Endodermal cell (in vitro differentiated cells): ENCODE data around the gene KRT1. TPM values are rescaled to one million over a fixed set of nuclear protein-coding genes. Genes with fewer than 3 reads are reported as not detected.
A peak's percentile ranks its signal among the peaks of the same experiment; 100 is the strongest.

Source experiments
- DNase-seq: peaks from one replicate; pipeline ENCODE4 v3.0.0-alpha.2; 2017
- H3K27ac ChIP-seq: 2 replicates; pipeline ENCODE4 v1.5.1; 2013; ENCODE audit warnings: mild to moderate bottlenecking, low read depth, low read length, moderate library complexity
- H3K27me3 ChIP-seq: 2 replicates; pipeline ENCODE4 v1.6.1; 2013; ENCODE audit warnings: mild to moderate bottlenecking, low read length, moderate library complexity; ENCODE audit not compliant: insufficient read depth, control insufficient read depth, poor library complexity, severe bottlenecking
- H3K36me3 ChIP-seq: 2 replicates; pipeline ENCODE4 v1.7.0; 2013; ENCODE audit warnings: mild to moderate bottlenecking, low read length, moderate library complexity; ENCODE audit not compliant: control insufficient read depth, insufficient read depth
- H3K4me1 ChIP-seq: one replicate; pipeline ENCODE4 v1.7.0; 2013; ENCODE audit warnings: low read length; ENCODE audit not compliant: control insufficient read depth, insufficient read depth
- H3K4me3 ChIP-seq: 2 replicates; pipeline ENCODE4 v1.5.1; 2013; ENCODE audit warnings: mild to moderate bottlenecking, low read length, moderate library complexity
- H3K9ac ChIP-seq: 2 replicates; pipeline ENCODE4 v1.6.1; 2013; ENCODE audit warnings: mild to moderate bottlenecking, low read length, moderate library complexity; ENCODE audit not compliant: poor library complexity, severe bottlenecking; ENCODE audit errors: extremely low read depth
- H3K9me3 ChIP-seq: 2 replicates; pipeline ENCODE4 v1.6.1; 2013; ENCODE audit warnings: mild to moderate bottlenecking, low read length, moderate library complexity; ENCODE audit not compliant: control insufficient read depth
- H3K27ac Mint-ChIP-seq: 2 replicates; pipeline ENCODE4 v1.8.0; 2020; ENCODE audit warnings: mixed read lengths
- H3K27me3 Mint-ChIP-seq: 2 replicates; pipeline ENCODE4 v1.8.0; 2021; ENCODE audit warnings: mild to moderate bottlenecking, mixed read lengths; ENCODE audit not compliant: insufficient read depth
- H3K36me3 Mint-ChIP-seq: 2 replicates; pipeline ENCODE4 v1.8.0; 2020; ENCODE audit warnings: low read depth, mixed read lengths
- H3K4me1 Mint-ChIP-seq: 2 replicates; pipeline ENCODE4 v1.8.0; 2020; ENCODE audit warnings: mixed read lengths
- H3K4me3 Mint-ChIP-seq: 2 replicates; pipeline ENCODE4 v1.8.0; 2020; ENCODE audit warnings: mild to moderate bottlenecking, moderate library complexity, mixed read lengths
- H3K9me3 Mint-ChIP-seq: 2 replicates; pipeline ENCODE4 v1.8.0; 2020; ENCODE audit warnings: mild to moderate bottlenecking, mixed read lengths
- WGBS, 2 experiments: methylation state at CpG; one replicate each; pipeline versions ENCODE4 v1.1.5 to v1.1.7; 2013; ENCODE audit warnings: missing lambda C conversion rate in 2 of 2, mixed read lengths in 1 of 2; ENCODE audit not compliant: insufficient coverage in 1 of 2, insufficient read length in 1 of 2; 5-methylcytosine and 5-hydroxymethylcytosine counted together
- total RNA-seq, 2 donors: library from RNA; stranded (reverse); fragmentation: NEBNext Ultra II Directional in 1 of 2; extraction: Animal tissue kit (Norgen Biotek cat#: 25700) in 1 of 2; gene quantifications; 2 replicates in 1 of 2; 3 replicates in 1 of 2; pipeline ENCODE4 v1.2.1, GENCODE V29; 2021
- TF ChIP-seq, protein P1 (sequence below): fragments of 200-600 bp; sonication (generic); conservative IDR thresholded peaks from 2 replicates; pipeline ENCODE4 v1.5.0; 2021; ENCODE audit warnings: antibody characterized with exemption, mild to moderate bottlenecking

The KRT1 gene
- total RNA-seq, 2 donors from 2014 or later: not detected

DNA sequence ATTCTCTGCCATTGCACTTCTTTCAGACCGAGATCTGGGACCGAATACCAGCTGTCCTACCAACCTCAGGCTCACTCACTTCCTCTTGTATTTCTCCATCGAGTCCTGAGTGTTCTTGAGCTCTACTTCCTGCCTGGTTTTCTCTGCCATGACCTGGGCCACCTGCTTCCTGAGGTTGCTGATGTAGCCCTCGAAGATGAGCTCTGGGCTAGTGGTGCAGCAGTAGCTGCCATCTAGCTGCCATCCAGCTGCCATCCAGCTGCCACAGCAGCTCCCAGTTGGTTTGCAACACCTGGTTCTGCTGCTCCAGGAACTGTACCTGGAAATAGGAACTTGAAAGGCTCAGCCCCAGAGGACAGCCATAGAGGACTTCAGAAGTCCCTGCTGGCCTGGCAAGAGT, 46.8 kb downstream of the KRT1 start:
- H3K9me3 Mint-ChIP-seq: no peaks in the 10 kb centered on the region
- peaks cover 41% of the 10 kb centered on the region for H3K27me3 Mint-ChIP-seq
- WGBS, 2 experiments: 88 to 94% methylated on average over 4 of the region's 4 CpGs
- H3K36me3 Mint-ChIP-seq: no peaks in the 10 kb centered on the region
- H3K27ac Mint-ChIP-seq: no peak overlapping the region
- TF ChIP-seq, protein P1, sequence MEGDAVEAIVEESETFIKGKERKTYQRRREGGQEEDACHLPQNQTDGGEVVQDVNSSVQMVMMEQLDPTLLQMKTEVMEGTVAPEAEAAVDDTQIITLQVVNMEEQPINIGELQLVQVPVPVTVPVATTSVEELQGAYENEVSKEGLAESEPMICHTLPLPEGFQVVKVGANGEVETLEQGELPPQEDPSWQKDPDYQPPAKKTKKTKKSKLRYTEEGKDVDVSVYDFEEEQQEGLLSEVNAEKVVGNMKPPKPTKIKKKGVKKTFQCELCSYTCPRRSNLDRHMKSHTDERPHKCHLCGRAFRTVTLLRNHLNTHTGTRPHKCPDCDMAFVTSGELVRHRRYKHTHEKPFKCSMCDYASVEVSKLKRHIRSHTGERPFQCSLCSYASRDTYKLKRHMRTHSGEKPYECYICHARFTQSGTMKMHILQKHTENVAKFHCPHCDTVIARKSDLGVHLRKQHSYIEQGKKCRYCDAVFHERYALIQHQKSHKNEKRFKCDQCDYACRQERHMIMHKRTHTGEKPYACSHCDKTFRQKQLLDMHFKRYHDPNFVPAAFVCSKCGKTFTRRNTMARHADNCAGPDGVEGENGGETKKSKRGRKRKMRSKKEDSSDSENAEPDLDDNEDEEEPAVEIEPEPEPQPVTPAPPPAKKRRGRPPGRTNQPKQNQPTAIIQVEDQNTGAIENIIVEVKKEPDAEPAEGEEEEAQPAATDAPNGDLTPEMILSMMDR: no peak
- DNase-seq: peak; percentile 33
- Histone ChIP-seq H3K27me3 (peaks cover 34% of the 10 kb centered on the region), H3K4me1 (no peaks in the 10 kb centered on the region), H3K9ac (no peak overlapping the region), H3K36me3 (no peaks in the 10 kb centered on the region), H3K27ac (no peak overlapping the region), H3K9me3 (no peaks in the 10 kb centered on the region), H3K4me3 (no peak overlapping the region)
- no peak overlapping the region for H3K4me3 Mint-ChIP-seq
- H3K4me1 Mint-ChIP-seq: peaks cover 6% of the 10 kb centered on the region

DNA sequence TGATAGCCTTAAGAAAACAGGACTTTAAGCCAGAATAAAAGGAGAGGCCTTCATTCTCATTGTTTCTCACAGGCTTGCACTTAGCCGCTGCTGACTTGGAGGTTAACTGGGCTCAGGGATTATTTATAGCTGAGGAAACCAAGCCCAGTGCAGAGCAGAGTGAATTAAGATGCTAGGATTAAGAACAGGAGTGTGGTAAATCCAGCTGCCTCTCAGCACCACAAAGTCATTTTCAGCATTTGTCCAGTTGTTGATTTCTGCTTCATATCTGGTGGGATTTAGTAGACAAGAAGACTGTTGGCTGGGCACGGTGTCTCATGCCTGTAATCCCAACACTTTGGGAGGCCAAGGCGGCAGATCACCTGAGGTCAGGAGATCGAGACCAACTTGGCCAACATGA, 47.6 kb downstream of the KRT1 start:
- no peak overlapping the region for H3K4me3 Mint-ChIP-seq
- H3K27me3 Mint-ChIP-seq: peaks cover 41% of the 10 kb centered on the region
- no peak overlapping the region for H3K27ac ChIP-seq
- no peaks in the 10 kb centered on the region for H3K4me1 ChIP-seq
- no peaks in the 10 kb centered on the region for H3K36me3 Mint-ChIP-seq
- no peak overlapping the region for H3K4me3 ChIP-seq
- H3K4me1 Mint-ChIP-seq: peaks cover 6% of the 10 kb centered on the region
- no peaks in the 10 kb centered on the region for H3K36me3 ChIP-seq
- DNase-seq: no peak
- H3K9ac ChIP-seq: no peak overlapping the region
- TF ChIP-seq, protein P1: no peak
- H3K9me3 Mint-ChIP-seq: no peaks in the 10 kb centered on the region
- H3K27ac Mint-ChIP-seq: no peak overlapping the region
- whole genome bisulfite sequencing, 2 experiments: 93 to 96% methylated on average over 4 of the region's 4 CpGs
- peaks cover 32% of the 10 kb centered on the region for H3K27me3 ChIP-seq
- H3K9me3 ChIP-seq: no peaks in the 10 kb centered on the region

DNA sequence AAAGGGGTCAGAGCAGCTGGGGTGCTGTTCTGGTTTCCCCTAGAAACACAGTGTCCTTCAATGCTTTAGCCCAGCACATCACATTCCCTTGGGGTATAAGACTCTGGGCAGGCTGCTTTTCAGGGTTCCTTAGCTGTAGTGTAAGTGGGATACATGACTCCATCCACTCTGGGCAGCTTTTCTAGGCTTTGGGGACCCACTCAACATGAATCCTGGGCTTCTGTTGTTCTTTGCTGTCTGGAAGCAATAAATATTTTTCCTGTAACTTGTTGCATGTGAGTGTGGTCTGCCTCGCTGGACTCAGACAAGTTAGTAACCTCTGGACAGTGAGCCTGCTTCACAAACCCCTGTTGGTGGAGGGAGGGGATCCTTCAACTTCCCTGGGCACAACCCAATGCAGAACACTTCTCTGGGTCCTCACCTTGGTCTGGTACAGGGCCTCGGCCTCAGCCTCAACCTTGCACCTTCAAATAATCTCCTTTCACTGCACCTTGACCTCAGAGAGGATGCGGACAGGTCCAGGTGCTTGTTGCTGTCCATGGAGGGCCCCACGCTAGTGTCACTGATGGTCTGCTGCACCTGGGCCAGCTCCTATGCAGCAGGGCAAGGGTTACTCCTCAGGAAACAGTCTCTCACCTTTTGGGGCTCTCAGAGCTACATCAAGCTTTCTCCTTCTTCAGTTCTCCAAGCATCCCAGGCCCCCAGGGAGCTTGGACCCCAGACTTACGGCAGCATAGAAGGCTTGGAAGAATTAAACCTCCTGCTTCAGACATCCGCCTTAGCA, 48.3 kb downstream of the KRT1 start:
- Histone ChIP-seq H3K4me3 (no peak overlapping the region), H3K4me1 (no peaks in the 10 kb centered on the region), H3K9me3 (no peaks in the 10 kb centered on the region), H3K27ac (no peak overlapping the region), H3K36me3 (no peaks in the 10 kb centered on the region), H3K9ac (no peak overlapping the region), H3K27me3 (peaks cover 32% of the 10 kb centered on the region)
- TF ChIP-seq, protein P1: no peak
- Mint-ChIP-seq H3K27ac (no peak overlapping the region), H3K4me3 (no peak overlapping the region), H3K4me1 (peaks cover 4% of the 10 kb centered on the region), H3K36me3 (no peaks in the 10 kb centered on the region), H3K9me3 (no peaks in the 10 kb centered on the region), H3K27me3 (peaks cover 48% of the 10 kb centered on the region)
- 85 to 93% methylated on average over 3 to 6 of the region's 6 CpGs for WGBS, 2 experiments
- peak; percentile 38 for DNase-seq
